IPS DF 4.7 (cell line): ENCODE results near the gene NAT10.

ENCODE experiments used
- DNase-seq: peaks from one replicate; pipeline ENCODE4 v3.0.0-alpha.2; 2013; ENCODE audit warnings: low spot score; ENCODE audit errors: extremely low read depth

NAT10 gene

GRCh38 chr11:34149274-34149673, 43.8 kb downstream of the NAT10 start:
- no peak for DNase-seq

DNA sequence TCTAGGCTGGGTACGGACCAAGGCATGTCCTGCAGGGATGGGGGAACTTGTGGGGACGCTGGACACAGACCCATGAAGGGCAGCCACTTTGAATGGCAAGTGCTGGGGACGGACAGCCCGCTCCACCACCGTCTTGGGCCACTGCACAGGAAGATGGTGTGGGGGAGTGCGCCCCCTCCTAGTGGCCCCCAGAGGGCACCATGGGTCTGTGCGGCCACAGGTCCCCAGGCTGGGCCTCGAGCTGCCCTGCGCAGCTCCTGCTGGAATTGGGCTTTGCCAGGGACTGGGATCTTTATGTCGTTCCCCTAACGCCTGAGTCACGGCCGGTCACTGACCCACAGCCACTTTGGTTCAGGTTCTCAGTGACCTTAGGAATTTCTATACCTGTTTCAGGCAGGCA, 44.4 kb downstream of the NAT10 start:
- no peak for DNase-seq

GRCh38 chr11:34150494-34151151, 45.2 kb downstream of the NAT10 start:
- DNase-seq = no peak

DNA sequence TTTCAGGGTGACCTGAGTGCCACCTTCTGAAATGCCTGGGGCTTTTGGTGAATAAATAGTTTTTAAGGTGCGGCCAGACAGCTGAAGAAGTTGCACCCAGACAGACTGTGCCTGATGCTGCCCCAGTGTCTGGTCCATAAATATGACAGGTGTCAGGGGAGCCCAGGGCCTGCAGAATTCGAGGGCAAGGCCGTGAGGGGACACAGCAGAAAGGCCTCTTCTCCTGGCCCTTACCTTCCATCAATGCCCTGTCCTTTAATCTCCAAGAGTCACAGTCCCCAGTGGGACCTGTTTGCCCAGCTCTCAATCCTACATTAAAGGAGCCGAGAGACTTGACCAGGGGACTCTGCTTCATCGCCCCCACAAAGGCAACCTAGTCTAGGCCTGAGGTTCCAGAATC, 45.7 kb downstream of the NAT10 start:
- no peak for DNase-seq

- no peak for DNase-seq
These were observed 46.8 kb downstream of the NAT10 start for GRCh38 chr11:34151916-34152845.

GRCh38 chr11:34154059-34154875, 48.8 kb downstream of the NAT10 start:
- DNase-seq = no peak

DNA sequence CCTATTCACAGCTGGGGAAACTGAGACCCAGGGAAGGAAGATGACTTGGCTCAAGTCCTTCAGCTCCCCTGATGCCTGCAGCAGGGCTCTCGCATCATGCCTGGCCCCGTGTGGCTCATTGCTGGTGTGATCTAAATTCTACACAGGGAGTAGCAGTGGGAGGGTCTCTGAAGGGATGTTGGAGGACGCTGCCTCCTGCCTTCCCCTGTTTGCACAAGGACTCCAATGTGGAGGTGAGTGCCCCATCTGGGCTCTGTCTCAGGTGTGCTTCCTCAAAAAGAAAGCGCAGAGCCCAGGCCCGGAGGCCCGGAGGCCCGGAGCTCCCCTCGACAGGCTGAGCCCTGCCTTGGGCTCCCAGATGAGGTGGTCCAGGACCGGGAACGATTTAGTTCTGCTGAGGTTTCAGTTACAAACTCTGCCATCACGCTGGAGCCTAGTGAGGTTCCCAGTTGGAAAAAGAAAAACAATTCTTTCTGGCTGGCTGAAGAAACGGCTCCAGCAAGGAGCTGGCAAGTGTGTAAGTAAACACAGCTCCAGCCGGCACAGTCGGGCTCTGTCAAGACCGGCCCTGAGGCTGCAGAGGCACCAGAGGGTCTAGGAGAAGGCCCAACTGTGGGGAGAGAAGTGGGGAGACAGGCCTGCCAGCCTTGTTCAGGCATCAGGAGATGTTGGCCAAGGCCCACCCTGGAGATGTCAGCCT, 49.8 kb downstream of the NAT10 start:
- no peak for DNase-seq

GRCh38 chr11:34155757-34156062, 50.3 kb downstream of the NAT10 start:
- no peak for DNase-seq

GRCh38 chr11:34157163-34157562, 51.7 kb downstream of the NAT10 start:
- no peak for DNase-seq

GRCh38 chr11:34158661-34159060, 53.2 kb downstream of the NAT10 start:
- DNase-seq = no peak

DNA sequence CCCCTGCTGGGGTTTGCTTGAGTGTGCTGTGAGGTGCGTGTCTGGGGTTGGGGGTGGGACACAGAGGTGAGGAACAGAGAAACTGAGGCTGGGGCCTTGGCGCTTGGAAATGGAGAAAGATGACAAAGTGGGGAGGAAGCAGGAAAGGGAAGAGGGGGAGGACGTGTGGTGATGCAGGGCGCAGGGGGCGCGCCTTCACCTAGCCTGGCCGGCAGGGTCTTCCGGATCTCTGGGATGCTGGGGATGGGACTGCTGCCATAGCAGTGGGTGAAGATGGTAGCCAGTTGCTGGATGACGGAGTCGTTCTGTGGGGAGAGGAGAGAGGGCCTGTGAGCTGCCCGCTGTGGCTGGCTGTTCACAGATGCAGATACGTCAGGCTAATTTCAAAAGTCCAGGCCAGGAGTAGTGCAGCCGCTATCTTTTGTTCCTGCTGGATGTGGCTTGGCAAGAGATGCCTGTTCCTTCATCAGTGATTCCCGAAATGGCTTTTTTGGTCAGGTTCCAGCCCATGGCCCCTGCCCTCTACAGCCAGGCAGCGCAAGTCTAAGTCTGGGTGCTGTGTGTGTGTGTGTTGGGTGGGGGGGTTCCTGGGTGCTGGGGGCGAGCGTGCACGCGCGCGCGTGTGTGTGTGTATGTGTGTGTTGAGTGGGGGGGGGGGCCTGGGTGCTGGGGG, 54.8 kb downstream of the NAT10 start:
- DNase-seq = no peak

DNA sequence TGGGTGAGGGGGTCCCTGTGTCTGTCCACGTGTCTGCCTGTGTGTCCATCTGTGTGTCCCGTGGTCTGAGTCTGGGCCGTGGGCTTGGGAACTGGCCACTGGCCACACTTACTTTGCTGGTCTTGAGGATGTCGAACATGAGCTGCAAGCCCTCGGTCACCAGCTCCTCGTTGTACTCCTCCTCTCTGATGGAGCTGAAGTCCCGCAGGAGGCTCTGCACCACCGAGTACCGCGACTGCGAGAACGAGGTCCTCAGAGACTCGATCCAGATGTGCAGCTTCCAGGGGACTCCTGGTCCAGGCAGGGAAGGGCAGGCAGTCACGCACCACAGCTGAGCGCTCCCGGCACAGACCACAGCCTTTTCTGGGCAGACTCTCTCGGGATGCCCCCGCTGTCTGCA, 55.4 kb downstream of the NAT10 start:
- no peak for DNase-seq

- no peak for DNase-seq
These were observed 55.9 kb downstream of the NAT10 start for GRCh38 chr11:34161361-34161760.

DNA sequence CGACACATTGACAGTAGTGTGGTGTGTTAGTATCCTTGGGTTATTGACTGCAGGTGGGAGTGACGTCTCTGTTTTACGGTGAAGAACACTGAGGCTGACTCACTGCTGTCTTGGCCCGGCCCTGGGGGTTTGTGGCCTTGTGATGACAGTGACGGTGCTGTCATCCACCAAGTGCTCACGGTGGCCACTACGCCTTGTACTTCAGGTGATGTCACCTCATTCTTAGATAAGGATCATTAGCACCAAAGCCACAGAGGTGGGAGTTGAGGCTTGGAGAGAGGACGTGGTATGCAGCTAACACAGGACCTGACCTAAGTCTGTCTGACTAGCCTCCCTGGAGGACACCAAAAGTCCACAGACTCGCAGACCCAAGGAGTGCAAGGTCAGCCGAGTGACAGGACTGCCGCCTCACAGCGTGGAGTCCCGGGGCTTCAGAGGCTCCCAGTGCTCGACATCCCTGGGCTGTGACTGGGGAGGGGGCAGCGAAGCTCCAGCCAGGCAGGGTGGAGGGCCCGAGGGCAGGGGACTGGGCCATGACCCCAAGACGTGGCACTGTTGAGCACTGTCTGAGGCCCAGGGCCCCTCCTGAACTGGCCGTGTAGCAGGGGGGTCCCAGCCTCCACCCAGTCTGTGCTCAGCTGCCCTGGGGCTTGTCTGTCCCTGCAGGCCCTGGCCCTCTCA, 56.5 kb downstream of the NAT10 start:
- no peak for DNase-seq

- DNase-seq = no peak
These were observed 57.0 kb downstream of the NAT10 start for GRCh38 chr11:34162493-34162820.

DNA sequence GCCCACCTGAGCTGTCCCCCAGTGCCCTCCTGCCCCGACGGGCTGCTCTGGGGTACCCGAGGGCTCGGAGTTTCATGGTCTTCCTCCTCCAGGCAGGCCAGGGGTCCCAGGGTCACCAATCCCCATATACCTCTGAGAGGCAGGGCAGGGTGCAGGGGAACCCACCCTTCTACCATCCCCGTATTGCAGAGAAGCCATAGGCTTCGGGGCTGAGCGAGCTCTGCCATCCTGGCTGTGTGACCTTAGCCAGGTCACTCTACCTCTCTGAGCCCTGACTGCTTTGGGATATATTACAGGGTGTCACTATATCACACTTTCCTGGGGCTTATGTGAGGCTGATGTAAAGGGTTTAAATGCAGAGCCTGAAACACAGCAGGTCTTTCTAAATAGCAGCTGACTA, 57.4 kb downstream of the NAT10 start:
- DNase-seq = no peak

GRCh38 chr11:34165121-34165520, 59.7 kb downstream of the NAT10 start:
- DNase-seq = no peak

DNA sequence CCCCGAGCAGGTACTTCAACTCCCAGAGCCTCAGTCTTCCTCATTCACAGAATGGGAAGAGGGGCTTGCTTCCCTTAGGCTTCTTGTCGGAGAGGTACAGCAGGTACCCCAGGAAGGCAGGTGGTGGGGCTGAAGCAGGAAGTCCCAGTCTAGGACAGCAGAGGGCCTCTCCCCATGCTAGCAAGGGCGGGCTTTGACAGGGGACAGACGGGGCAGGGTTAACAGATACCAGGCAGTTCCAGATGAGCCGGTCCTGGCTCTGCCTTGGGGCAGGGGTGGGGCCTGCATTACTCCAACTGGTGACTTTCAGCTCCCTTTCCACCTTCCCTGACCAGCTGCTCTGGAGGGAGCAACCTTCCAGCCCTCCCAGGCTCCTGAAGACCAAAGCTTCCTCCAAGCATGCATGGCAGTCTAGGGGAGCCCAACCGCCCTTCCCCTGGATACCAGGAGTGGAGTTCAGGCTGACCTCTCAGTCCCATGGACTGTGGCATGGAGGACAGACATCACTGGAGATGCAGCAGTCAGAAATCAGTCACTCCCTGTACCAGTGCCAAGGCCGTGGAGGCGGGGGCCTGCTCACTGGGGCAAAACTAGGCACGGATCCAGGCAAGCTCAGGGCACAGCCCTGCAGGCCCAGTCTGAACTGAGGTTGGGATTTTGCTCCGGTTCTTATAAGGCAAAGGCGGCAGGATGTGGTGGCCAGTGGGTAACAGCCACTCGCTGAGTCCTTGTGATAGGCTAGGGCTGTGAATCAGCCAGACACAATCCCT, 60.5 kb downstream of the NAT10 start:
- no peak for DNase-seq

GRCh38 chr11:34166806-34167740, 61.6 kb downstream of the NAT10 start:
- no peak for DNase-seq
